ENCODE measurements around the gene NAT10.
A peak's percentile ranks its signal among the peaks of the same experiment; 100 is the strongest.

- TF ChIP-seq SMC3 (conservative IDR thresholded peaks at IDR 0.05; ENCODE audit: poor library complexity) (peak; percentile 60), CTCF (IDR thresholded peaks at IDR 0.05; ENCODE audit: poor library complexity, severe bottlenecking) (peak; percentile 47)
Observed at GRCh38 chr11:34149786-34150185, 44.4 kb downstream of the NAT10 start.

Measured in neural cell (in vitro differentiated cells).